NCI-H2171 (cell line): Measurements from ENCODE around the gene RILPL2.
"Not testable (repeated sequence)": the region's sequence is repeated elsewhere in the genome, so short reads cannot be mapped to it uniquely, and the experiment has no call there.

Experiments used
- DNase-seq: peaks from one replicate; lab custom pipeline; 2025; lab: John Stamatoyannopoulos, UW

The RILPL2 gene

GRCh38 chr12:123436017-123436964 lies at the start of gene RILPL2:
Gene RILPL2 (minus strand): TSS chr12:123436684. CDS start chr12:123436420, 264 bp downstream.
- DNase-seq = peak; percentile 48

- no peak for DNase-seq
Measured at GRCh38 chr12:123485756-123486155, 49.3 kb upstream of the RILPL2 start.

GRCh38 chr12:123483602-123484248 lies 47.2 kb upstream of the RILPL2 start:
- DNase-seq = no peak

- DNase-seq = no peak
Measured at GRCh38 chr12:123482876-123483275, 46.4 kb upstream of the RILPL2 start.

GRCh38 chr12:123481251-123481650 lies 44.8 kb upstream of the RILPL2 start:
- DNase-seq = not testable (repeated sequence)

GRCh38 chr12:123479442-123480180 lies 43.1 kb upstream of the RILPL2 start:
- DNase-seq = no peak

GRCh38 chr12:123478762-123479161 lies 42.3 kb upstream of the RILPL2 start:
- DNase-seq = no peak

- DNase-seq = no peak
Measured at GRCh38 chr12:123478069-123478468, 41.6 kb upstream of the RILPL2 start.

GRCh38 chr12:123475246-123475703 lies 38.8 kb upstream of the RILPL2 start:
- DNase-seq = no peak

GRCh38 chr12:123474485-123475245 lies 38.2 kb upstream of the RILPL2 start:
- no peak for DNase-seq

GRCh38 chr12:123472438-123472849 lies 36.0 kb upstream of the RILPL2 start:
- DNase-seq = no peak

GRCh38 chr12:123471374-123472068 lies 35.0 kb upstream of the RILPL2 start:
- DNase-seq = no peak

- DNase-seq = no peak
Measured at GRCh38 chr12:123469978-123470377, 33.5 kb upstream of the RILPL2 start.

- no peak for DNase-seq
Measured at GRCh38 chr12:123468786-123469185, 32.3 kb upstream of the RILPL2 start.

GRCh38 chr12:123465084-123465483 lies 28.6 kb upstream of the RILPL2 start:
- DNase-seq = no peak

GRCh38 chr12:123463174-123463573 lies 26.7 kb upstream of the RILPL2 start:
- not testable (repeated sequence) for DNase-seq

GRCh38 chr12:123457980-123458779 lies 21.7 kb upstream of the RILPL2 start, which contains the start of gene SNRNP35:
Gene SNRNP35 (plus strand): TSS chr12:123458139. CDS start chr12:123465541, 7,402 bp downstream.
- DNase-seq = peak; percentile 90

- DNase-seq = no peak
Measured at GRCh38 chr12:123453165-123453564, 16.7 kb upstream of the RILPL2 start.

- DNase-seq = not testable (repeated sequence)
Measured at GRCh38 chr12:123452276-123452550, 15.7 kb upstream of the RILPL2 start.

GRCh38 chr12:123450636-123451035 lies 14.2 kb upstream of the RILPL2 start:
- DNase-seq = no peak
